NCI-H2196 treated with DMSO at 0.1 percent for 48 hours (cell line): ENCODE results near the gene KLK12.
A peak's percentile ranks its signal among the peaks of the same experiment; 100 is the strongest.

Source experiments
- DNase-seq: peaks from one replicate; lab custom pipeline; 2025; ENCODE audit not compliant: unreplicated experiment; lab: John Stamatoyannopoulos, UW

KLK12 gene

GRCh38 chr19:51055866-51056265 lies 21.1 kb upstream of the KLK12 start:
- DNase-seq, result no peak

GRCh38 chr19:51047031-51047335 lies 12.2 kb upstream of the KLK12 start:
- DNase-seq, result no peak

- DNase-seq, result no peak
Observed at GRCh38 chr19:51044327-51044726, 9.5 kb upstream of the KLK12 start.

- DNase-seq, result no peak
Observed at GRCh38 chr19:51043497-51043896, 8.7 kb upstream of the KLK12 start.

DNA sequence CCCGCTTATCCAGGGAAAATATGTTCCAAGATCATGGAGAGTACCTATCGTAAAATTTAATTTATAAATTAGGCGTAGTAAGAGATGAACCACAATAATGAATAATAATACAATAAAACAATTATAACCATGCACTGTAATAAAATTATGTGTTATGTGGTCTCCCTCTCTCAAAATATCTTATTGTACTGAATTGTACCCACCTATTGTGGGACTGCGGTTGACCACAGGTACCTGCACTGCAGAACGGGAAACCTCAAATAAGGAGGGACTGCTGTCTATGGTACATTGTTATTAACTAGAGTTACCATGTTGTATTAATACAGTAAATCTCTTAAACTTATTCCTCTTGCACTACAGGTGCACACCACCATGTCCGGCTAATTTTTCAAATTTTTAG lies 5.3 kb upstream of the KLK12 start:
- no peak for DNase-seq

DNA sequence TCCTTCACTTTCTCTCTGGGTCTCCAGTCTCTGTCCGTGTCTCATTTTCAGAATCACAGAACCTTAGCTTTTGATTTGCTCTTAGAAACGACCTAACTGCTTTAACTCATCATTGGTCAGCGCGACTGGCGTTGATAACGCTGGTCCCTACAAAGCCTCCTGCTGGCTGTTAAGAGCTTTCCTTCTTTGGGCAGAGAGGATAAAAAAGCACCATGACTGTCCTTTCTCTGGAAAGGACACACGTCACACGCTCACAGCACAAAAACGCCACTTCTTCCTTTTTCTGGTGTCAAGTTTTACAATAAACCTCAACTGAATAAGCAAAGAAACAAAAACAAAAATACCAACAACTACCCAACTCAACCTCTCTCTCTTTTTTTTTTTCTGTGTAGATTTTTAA lies 1.7 kb upstream of the KLK12 start:
- DNase-seq, result no peak

GRCh38 chr19:51031880-51032225 lies 2.9 kb downstream of the KLK12 start:
- DNase-seq, result no peak

- DNase-seq, result no peak
Observed at GRCh38 chr19:51031220-51031879, 3.5 kb downstream of the KLK12 start.

DNA sequence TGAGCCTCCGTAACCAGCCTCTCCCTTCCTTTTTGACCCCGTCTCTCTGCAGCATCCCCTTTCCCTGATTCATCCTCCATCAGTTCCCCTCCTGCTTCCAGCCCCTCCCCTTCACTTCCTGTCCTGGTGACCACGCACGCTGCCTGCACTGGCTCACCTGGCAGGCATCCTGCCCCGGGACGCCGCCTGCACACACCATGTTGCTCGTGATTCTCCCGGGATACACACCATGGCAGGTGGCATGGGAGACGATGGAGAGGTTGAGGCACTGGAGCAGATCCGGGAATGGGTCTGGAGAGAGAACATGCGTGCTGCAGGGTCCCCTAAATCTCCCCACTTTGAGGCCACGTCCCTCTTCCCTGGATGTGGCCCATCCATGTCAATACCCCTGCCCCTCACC lies 4.2 kb downstream of the KLK12 start:
- no peak for DNase-seq

GRCh38 chr19:51029718-51030117 lies 5.1 kb downstream of the KLK12 start:
- no peak for DNase-seq

DNA sequence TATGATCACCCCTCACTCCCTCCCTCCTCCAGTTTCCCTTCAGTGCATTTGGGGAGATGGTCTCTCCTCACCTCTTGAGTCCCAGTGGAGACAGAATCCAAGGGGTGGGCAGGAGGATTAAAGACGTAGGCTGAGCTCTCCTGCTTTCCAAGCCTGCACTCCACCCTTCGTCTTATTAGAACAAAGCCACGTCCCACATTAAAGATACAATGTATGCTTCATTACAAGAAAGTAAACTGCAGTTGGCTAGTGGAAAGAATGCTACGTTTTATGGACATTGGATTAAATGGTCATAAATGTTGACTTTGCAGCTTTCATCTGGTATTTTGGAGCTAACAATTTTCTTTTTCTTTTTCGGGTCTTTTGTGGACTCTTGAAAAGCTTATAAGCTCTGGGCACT lies 6.9 kb downstream of the KLK12 start:
- DNase-seq, result no peak

DNA sequence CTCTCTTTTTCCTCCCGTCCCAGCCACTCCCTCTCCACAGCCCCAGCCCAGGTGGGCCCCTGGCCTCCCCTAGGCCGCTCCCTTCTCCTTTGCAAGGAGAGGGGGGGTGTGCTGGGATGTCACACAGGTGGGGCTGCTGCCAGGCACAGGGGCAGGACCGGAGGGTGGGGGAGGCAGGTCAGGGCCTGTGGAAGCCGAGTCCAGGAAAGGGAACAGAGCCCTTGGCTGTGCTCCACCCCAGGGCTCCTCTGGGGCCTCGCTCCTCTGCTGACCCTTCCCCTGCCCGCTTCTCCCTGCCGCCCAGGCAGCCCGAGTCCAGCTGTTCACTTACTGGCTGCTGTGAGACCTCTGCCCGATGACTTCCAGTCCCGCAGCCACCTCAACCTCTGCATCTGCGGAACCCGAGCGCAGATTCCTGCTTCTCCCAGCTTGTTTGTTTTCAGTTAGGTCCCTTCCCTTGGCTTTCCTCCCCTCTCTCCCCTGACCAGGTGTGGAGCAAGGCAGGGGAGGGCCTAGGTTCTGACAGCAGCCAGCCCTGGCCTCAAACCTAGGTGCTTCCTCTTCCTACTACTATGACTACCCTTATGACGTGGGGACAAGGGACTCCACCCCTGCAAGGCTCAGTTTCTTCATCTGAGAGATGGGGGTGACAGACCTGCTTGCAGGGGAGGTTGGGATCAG lies 7.5 kb downstream of the KLK12 start:
- DNase-seq, result no peak

GRCh38 chr19:51026554-51026831 lies 8.3 kb downstream of the KLK12 start, which contains the start of gene KLK11:
Gene KLK11, minus strand, starts transcription at chr19:51026616. Its CDS starts 985 bp downstream, at chr19:51025631.
- DNase-seq, result peak; percentile 63

GRCh38 chr19:51025809-51026553 lies 8.8 kb downstream of the KLK12 start:
- peak; percentile 63 for DNase-seq

- DNase-seq, result no peak
Observed at GRCh38 chr19:51025401-51025800, 9.4 kb downstream of the KLK12 start.

DNA sequence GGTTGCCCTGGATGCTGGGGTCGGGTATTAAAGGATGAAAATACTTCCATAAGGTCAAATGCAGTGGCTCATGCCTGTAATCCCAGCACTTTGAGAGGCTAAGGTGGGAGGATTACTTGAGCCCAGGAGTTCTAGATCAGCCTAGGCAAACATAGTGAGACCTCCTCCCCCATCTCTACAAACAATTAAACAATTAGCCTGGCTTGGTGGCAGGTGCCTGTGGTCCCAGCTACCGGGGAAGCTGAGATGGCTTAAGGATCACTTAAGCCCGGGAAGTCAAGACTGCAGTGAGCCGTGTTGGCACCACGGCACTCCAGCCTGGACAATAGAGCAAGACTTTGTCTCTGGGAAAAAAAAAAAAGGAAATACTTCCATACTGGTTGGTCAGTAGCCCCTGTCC lies 9.9 kb downstream of the KLK12 start:
- DNase-seq, result peak; percentile 58

GRCh38 chr19:51023946-51024345 lies 10.9 kb downstream of the KLK12 start:
- no peak for DNase-seq

DNA sequence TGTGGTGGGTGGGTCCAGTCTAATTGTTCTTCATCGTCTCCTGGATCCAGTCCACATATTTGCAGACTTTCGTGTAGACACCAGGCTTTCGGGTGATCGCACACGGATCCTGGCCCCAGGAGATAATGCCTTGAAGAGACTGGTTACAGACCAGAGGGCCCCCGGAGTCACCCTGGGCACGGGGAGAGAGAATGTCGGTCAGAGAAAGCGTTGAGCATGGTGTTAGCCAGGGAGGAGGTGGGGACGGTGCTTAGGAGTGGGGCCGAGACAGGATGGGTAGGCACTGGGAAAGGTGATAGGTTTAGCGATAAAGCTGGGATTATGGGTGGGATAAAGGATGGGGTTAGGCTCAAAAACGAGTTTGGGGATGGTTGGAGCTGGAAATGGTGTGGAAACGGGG lies 12.3 kb downstream of the KLK12 start:
- no peak for DNase-seq

GRCh38 chr19:51020988-51021651 lies 13.7 kb downstream of the KLK12 start:
- peak; percentile 70 for DNase-seq

DNA sequence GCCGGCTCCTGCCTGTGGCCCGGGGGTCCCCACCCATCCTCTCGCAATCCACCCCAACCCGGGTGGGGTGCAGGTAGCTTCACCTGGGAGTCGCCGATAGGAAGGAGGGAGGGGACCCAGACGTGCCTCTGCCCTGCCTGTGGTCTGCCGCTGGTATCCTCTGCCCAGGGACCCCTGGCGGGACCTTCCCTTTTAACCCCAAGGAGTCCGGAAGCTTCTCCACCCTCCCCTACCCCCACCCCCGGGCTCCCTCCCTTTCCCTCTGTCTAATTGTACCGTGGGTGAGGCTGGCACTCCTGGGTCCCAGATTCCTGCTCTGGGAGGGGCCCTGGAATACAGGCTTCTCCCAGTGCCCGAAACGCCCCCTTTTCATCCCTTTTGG lies 15.3 kb downstream of the KLK12 start, which contains the start of gene KLK10:
TSS of gene KLK10 (minus strand) at position 166 of the 382 bp plus-strand sequence. CDS start 579 bp downstream, outside the sequence.
- DNase-seq, result no peak

- DNase-seq, result no peak
Observed at GRCh38 chr19:51018745-51019543, 15.9 kb downstream of the KLK12 start.
